NOMO-1 treated with dmso at 0.1 percent for 144 hours (cell line): ENCODE data around the gene CEP70.

Source experiments
- DNase-seq: peaks from one replicate; lab custom pipeline; 2025; ENCODE audit not compliant: unreplicated experiment; lab: John Stamatoyannopoulos, UW

Gene CEP70

GRCh38 chr3:138472141-138472825 lies 121.8 kb downstream of the CEP70 start:
- DNase-seq: no peak

GRCh38 chr3:138471481-138471880 lies 122.6 kb downstream of the CEP70 start:
- DNase-seq: no peak

- DNase-seq: no peak
Observed at GRCh38 chr3:138470687-138471086, 123.4 kb downstream of the CEP70 start.

- no peak for DNase-seq
Observed at GRCh38 chr3:138469874-138470273, 124.2 kb downstream of the CEP70 start.

- DNase-seq: no peak
Observed at GRCh38 chr3:138468886-138469285, 125.2 kb downstream of the CEP70 start.

- DNase-seq: no peak
Observed at GRCh38 chr3:138468451-138468850, 125.6 kb downstream of the CEP70 start.

GRCh38 chr3:138467931-138468330 lies 126.1 kb downstream of the CEP70 start:
- no peak for DNase-seq

- DNase-seq: no peak
Observed at GRCh38 chr3:138465925-138466324, 128.1 kb downstream of the CEP70 start.

- DNase-seq: no peak
Observed at GRCh38 chr3:138465451-138465850, 128.6 kb downstream of the CEP70 start.

- no peak for DNase-seq
Observed at GRCh38 chr3:138464491-138464860, 129.6 kb downstream of the CEP70 start.

GRCh38 chr3:138463724-138464490 lies 130.2 kb downstream of the CEP70 start:
- DNase-seq: no peak

GRCh38 chr3:138461896-138462295 lies 132.2 kb downstream of the CEP70 start:
- no peak for DNase-seq

- no peak for DNase-seq
Observed at GRCh38 chr3:138461246-138461645, 132.8 kb downstream of the CEP70 start.

- DNase-seq: no peak
Observed at GRCh38 chr3:138460536-138461205, 133.4 kb downstream of the CEP70 start.

- DNase-seq: no peak
Observed at GRCh38 chr3:138459619-138460535, 134.2 kb downstream of the CEP70 start.

- DNase-seq: no peak
Observed at GRCh38 chr3:138458774-138459499, 135.1 kb downstream of the CEP70 start.

- no peak for DNase-seq
Observed at GRCh38 chr3:138457863-138458735, 136.0 kb downstream of the CEP70 start.

- DNase-seq: no peak
Observed at GRCh38 chr3:138456961-138457862, 136.8 kb downstream of the CEP70 start.
